HL-60 (cell line): Measurements from ENCODE around the gene RAET1L.
"Not testable (repeated sequence)": the region's sequence is repeated elsewhere in the genome, so short reads cannot be mapped to it uniquely, and the experiment has no call there.

ENCODE experiments used
- CTCF ChIP-seq: IDR thresholded peaks from one replicate; pipeline ENCODE4 v1.5.1; 2011; ENCODE audit warnings: low read length, control low read depth, inconsistent platforms; ENCODE audit not compliant: insufficient read depth
- REST ChIP-seq: IDR thresholded peaks from 2 replicates; pipeline ENCODE4 v1.6.1; 2012; ENCODE audit warnings: low read depth; ENCODE audit not compliant: insufficient replicate concordance

- TF ChIP-seq CTCF, REST: not testable (repeated sequence)
These were observed 12.2 kb downstream of the RAET1L start for GRCh38 chr6:150012846-150013784.
